GM12873 (cell line): ENCODE data around the gene RFX2.

Experiments
- CTCF ChIP-seq: IDR thresholded peaks from 2 replicates; pipeline ENCODE4 v1.5.1; 2012; ENCODE audit warnings: low read depth, mild to moderate bottlenecking, moderate library complexity, low read length, control low read depth; ENCODE audit not compliant: insufficient read depth; ENCODE audit errors: missing control alignments

RFX2 gene

GRCh38 chr19:6026390-6027227, 83.7 kb downstream of the RFX2 start:
- TF ChIP-seq CTCF, result no peak

- no peak for TF ChIP-seq CTCF
These were observed 86.4 kb downstream of the RFX2 start for GRCh38 chr19:6023936-6024335.

GRCh38 chr19:6023085-6023682, 87.1 kb downstream of the RFX2 start:
- TF ChIP-seq CTCF, result no peak

- no peak for TF ChIP-seq CTCF
These were observed 87.7 kb downstream of the RFX2 start for GRCh38 chr19:6022570-6023064.

GRCh38 chr19:6021878-6022569, 88.3 kb downstream of the RFX2 start:
- peak; percentile 83 for TF ChIP-seq CTCF

GRCh38 chr19:6020972-6021805, 89.1 kb downstream of the RFX2 start:
- no peak for TF ChIP-seq CTCF
